KOPT-K1 (cell line): ENCODE measurements around the gene MIPEP.
"Not testable (repeated sequence)": the region's sequence is repeated elsewhere in the genome, so short reads cannot be mapped to it uniquely, and the experiment has no call there.

Source experiments
- H3K27ac ChIP-seq: fragments of 200-600 bp; sonication (generic); 2 replicates; pipeline ENCODE4 v1.5.1; 2016; ENCODE audit warnings: antibody characterized with exemption, mild to moderate bottlenecking, low read depth, low read length; ENCODE audit not compliant: poor library complexity, severe bottlenecking
- H3K36me3 ChIP-seq: fragments of 200-600 bp; sonication (generic); 2 replicates; pipeline ENCODE4 v1.5.1; 2017; ENCODE audit warnings: antibody characterized with exemption, mild to moderate bottlenecking, low read length, moderate library complexity; ENCODE audit not compliant: insufficient read depth
- H3K9me3 ChIP-seq: fragments of 200-600 bp; sonication (generic); 2 replicates; pipeline ENCODE4 v1.5.1; 2017; ENCODE audit warnings: antibody characterized with exemption, low read length, mild to moderate bottlenecking; ENCODE audit not compliant: insufficient read depth, poor library complexity, severe bottlenecking

Gene MIPEP

DNA sequence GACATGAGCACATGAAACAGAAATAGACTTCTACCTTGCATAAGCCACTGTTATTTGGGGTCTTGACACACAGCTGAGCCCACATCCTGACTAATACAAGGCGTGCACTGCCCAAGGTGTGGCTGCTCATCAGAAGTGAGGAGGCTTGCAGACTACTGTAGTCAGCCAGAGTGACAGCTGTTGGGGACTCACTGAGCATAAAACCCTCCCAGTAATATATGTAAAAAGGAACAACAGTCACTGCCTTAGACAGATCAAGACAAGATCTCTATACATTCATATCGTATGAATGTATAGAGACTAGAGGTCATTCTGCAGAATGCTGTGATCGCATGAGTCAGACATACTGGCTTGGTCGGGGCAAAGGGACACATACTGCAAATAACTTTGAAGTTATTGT is 12.2 kb upstream of the MIPEP start:
- Histone ChIP-seq H3K9me3 (no peaks in the 10 kb centered on the region), H3K36me3 (no peaks in the 10 kb centered on the region), H3K27ac (no peak overlapping the region)

DNA sequence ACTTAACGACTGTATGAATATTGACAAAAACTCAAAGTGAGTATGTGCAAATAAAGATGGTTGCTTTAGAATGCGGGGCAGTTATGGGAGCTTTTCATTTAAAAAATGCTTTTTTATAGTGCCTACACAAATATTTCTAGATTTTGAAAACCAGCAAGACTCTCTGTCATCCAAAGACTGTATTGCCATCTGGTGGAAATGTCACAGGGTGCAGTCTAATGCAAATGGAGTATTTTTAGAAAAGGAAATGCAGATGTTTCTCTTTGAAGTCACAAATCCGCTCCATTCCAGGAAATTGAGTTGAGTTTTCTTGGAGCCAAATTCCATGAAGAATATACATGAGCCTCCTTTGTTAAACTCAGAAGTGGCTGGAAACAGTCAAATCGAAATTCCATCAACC is 10.4 kb upstream of the MIPEP start:
- Histone ChIP-seq H3K36me3 (no peaks in the 10 kb centered on the region), H3K9me3 (no peaks in the 10 kb centered on the region), H3K27ac (no peak overlapping the region)

DNA sequence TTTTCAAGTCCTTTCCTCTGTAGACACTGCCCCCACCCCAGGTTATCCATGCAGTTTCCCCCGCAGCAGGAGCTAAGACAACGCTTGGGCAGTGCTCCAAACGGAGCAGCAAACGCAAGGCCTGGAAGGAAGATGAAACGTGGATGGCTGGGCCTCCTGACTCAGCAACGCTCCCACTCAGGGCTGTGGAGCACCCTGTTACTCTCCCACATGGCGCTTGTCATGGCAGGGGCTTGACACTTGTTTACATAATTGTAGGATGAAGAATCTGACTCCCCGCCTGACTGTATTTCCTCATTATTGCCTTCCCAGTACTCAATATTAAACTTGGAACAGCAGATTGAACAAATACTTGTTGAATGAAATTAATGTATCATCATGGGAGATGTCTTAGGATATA is 8.9 kb upstream of the MIPEP start:
- H3K9me3 ChIP-seq = no peaks in the 10 kb centered on the region
- no peaks in the 10 kb centered on the region for H3K36me3 ChIP-seq
- H3K27ac ChIP-seq = no peak overlapping the region

DNA sequence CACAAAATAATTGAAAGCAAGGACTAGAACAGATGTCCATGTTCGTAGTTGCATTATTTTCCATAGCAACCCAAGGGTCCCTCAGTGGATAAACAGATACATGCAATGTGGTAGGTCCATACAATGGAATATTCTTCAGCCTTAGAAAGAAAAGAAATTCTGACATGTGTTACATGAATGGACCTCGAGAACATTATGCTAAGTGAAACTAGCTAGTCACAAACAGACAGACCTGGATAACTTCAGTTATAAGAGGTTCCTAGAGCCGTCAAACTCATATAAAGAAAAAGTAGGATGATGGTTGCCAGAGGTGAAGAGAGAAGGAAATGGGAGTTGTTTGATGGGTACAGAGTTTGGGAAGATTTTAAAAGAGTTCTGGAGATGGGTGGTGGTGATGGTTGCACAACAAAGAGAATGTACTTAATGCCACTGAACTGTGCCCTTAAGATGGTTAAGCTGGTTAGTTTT is 8.3 kb upstream of the MIPEP start, which contains the start of gene C1QTNF9B:
Gene C1QTNF9B (minus strand): TSS at position 51 of the 468 bp plus-strand sequence.
- not testable (repeated sequence) for H3K36me3 ChIP-seq, H3K9me3 ChIP-seq, H3K27ac ChIP-seq

DNA sequence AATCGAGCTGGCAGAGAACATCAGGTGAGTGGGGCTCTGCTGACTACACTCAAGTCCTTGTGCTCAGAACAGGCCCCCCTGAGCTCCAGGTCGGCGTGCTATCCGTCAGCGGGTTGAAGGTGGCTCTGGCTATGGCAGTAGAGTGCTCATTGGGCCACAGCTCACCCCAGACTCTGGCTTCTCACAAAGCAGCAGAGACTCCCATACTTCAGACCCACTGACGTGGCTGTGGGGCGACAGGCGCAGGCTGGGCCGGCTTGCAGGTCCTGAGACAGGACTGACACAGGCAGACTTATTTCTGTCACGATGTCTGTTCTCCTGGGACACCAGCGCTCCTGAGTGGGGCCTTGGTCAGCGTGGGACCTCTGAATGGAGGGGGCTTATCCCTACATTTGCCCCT is 5.5 kb upstream of the MIPEP start:
- H3K27ac ChIP-seq, H3K9me3 ChIP-seq, H3K36me3 ChIP-seq: not testable (repeated sequence)

DNA sequence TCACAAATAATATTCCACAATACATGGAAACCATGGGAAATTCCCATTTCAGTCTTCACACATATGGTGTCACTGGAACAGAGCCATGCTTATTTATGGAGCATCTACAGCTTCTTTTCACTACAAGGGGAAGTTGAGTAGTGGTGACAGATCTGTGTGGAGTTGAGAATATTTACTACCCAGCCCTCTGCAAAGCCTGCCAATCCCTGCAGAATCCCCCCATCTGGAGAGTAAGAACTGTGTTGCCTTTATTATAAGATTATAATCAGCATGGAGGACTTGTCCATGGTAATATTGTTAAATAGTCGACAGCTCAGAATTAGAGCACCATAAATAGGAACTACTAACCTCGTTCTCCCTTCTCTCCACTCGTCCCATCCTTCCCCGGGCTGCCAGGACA is 4.6 kb upstream of the MIPEP start:
- H3K27ac ChIP-seq, H3K9me3 ChIP-seq, H3K36me3 ChIP-seq: not testable (repeated sequence)

DNA sequence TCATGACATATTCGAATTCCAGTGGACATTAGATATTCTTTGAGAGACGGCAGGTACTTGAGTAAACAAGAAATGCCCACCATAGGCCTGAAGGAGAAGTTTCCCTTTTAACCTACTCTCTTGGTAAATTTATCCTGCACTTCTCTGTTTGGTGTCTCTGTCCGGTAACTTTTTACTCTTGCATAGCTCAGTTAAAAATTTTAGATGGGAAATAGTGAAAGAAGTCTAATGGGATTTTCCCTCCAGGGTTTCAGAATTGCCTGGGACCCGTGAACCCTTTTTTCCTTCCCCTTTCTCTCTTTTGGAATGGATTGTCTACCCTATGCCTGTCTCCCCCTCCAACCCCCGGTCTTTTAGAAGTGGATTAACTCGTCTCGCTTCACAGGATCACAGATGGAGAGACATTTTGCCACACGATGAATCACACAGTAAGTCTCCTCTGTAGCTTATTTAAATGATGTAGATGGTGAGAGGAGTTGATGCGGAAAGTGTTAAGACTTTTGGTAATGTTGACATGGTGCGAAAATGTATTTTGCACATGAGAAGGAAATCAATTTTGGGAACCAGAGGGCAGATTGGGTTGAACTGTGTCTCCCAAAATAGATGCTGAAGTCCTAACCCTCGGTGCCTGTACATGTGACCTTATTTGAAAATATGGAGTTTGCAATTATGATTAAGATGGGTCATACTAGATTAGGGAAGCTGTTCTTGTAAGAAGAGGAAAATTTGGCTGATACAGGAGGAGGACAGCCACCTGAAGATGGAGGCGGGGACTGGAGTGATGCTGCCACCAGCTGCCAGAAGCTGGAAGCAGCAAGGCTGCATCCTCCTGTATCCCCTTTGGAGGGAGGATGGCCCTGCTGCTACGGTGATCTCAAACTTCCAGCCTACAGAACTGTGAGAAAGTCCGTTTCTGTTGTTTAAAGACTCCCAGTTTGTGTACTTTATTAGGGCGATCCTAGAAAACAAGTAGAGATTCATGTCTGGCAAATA is 711 bp upstream of the MIPEP start:
- H3K9me3 ChIP-seq = no peaks in the 10 kb centered on the region
- H3K27ac ChIP-seq = no peak overlapping the region
- peaks cover 4% of the 10 kb centered on the region; the same call in 1 of the 2 replicates for H3K36me3 ChIP-seq

DNA sequence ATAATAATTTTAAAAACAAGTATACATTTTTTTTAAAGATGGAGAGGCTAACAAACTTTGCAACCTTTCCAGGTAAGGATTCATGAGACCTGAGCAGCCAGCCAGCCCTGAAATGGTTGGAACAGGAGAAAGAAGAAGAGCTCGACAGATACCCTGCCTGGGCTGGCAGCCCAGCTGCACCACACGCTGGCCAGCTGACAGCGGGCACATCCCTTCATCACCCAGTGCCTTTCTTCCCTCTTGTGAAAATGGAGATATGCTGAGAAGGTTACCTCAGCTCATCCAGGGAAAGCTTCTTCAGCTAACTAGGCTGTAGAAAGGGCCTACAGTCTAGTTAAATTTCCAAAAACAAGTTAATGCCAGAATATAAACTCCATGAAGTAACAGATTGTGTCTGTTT is 4.8 kb downstream of the MIPEP start:
- H3K27ac ChIP-seq, H3K9me3 ChIP-seq: not testable (repeated sequence)
- peaks cover 15% of the 10 kb centered on the region; the same call in 1 of the 2 replicates for H3K36me3 ChIP-seq

DNA sequence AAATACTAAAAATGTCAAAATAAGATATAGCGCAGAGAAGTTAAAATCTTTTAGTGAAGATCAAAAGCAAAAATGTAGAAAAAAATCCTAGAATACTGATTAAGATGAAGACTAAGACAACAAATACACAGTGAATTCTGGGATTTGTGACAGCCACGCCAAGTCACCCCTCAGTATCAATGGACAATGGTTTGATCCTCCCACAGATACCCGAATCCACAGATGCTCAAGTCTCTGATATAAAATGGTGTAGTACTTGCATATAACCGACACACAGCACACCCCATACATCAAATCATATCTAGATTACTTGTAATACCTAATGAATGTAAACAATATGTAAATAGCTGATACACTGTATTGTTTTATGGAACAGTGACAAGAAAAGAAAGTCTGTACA is 5.9 kb downstream of the MIPEP start:
- Histone ChIP-seq H3K9me3 (no peaks in the 10 kb centered on the region), H3K27ac (no peak overlapping the region), H3K36me3 (peaks cover 20% of the 10 kb centered on the region)

DNA sequence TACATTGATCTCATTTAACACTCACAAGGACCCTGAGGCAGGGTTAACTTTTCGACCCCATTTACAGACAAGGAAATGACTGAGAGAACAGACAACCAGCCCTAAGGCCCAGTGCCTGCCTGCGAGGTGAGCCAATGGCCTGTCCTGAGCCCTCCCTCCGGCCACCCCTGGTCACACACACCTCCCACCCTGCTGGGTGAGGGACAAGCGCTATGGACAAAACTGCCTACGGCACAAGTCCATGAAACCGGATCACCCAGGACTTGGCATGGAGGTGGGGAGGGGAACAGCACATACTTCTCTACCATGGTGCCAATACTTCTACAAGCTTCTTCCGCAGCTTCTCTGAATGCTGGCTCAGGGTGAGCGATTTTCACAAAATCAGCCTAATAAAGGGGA is 7.8 kb downstream of the MIPEP start:
- peaks cover 20% of the 10 kb centered on the region for H3K36me3 ChIP-seq
- H3K27ac ChIP-seq, H3K9me3 ChIP-seq: not testable (repeated sequence)

DNA sequence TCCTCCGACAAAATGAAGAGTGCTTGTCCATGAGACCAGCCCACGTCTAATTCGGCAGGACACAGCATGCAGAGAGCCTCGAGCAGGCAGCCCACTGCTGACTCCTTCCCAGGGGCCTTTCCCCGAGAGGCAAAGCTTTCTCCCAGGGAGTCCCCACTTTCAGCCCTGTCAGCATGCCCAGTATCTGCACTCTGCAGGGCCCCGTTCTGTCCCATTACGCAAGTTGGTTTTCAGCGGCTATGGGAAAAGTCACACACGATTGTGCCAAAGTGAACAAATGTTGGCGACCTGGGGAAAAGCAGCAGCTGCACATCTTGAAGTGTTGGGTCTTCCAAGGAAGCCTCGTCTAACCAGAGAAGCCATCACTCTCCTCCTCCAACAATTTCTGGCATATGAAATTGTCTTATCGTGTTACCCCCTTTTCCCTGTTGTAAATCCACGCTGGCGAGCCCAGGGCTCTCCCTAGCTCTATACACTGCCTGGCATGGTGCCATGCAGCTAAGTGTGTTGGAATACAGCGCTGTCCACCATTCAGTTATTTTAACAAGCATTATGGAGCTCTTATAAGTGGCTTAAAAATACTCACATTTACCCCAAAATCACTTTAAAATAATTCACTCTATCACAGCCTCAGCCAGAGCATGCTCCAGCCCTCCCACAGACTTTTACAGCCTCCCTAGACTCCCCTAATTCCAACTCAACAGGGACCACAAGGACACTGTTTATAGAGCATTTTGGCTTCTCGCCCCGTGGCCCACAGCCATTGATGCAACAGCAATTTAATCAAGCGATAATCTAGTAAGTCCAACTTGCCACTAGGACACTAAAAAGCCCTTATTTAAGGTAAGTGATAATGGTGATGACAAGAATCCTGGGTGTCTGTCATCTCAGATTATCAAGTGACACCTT is 8.5 kb downstream of the MIPEP start:
- H3K27ac ChIP-seq, H3K9me3 ChIP-seq: not testable (repeated sequence)
- H3K36me3 ChIP-seq = peaks cover 20% of the 10 kb centered on the region

DNA sequence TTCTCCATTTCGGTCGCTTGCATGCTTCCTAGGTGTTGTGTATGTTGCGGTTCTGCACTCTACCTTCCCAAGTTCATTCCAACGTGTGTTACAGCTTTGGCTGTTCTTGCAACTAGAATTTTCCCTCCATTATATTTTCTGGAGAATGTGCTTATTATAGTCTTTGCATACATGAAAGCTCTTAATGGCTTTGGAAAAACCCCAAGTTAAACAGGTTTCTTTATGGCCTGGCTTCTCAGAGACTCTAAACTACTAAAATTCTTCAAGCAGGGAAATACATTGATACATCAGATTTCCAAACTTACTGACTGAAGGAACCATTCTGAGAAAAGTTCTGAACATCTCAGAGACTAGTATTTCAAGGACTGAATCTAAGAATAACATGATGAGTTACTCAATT is 11.9 kb downstream of the MIPEP start:
- H3K9me3 ChIP-seq = no peaks in the 10 kb centered on the region
- peaks cover 5% of the 10 kb centered on the region; the same call in 1 of the 2 replicates for H3K36me3 ChIP-seq
- no peak overlapping the region for H3K27ac ChIP-seq

DNA sequence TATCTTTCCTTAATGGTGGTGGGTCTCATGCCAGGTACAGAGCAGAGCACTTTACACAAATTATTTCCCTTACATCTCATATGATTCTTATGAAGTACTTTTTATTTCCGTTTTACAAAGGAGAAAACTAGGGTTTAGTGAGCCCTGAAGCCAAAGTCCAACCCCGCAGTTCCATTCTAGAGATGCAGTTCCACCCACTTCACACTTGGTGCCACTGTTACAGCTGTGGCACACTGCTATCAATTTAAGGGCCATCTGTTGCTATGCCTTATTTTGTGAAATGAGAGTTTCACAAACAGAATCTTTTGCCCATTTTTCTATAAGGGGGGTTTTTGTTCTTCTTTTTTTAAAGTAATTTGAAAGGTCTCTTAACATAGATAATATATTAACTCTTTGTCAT is 12.9 kb downstream of the MIPEP start:
- Histone ChIP-seq H3K27ac (no peak overlapping the region), H3K36me3 (peaks cover 5% of the 10 kb centered on the region; the same call in 1 of the 2 replicates), H3K9me3 (no peaks in the 10 kb centered on the region)

DNA sequence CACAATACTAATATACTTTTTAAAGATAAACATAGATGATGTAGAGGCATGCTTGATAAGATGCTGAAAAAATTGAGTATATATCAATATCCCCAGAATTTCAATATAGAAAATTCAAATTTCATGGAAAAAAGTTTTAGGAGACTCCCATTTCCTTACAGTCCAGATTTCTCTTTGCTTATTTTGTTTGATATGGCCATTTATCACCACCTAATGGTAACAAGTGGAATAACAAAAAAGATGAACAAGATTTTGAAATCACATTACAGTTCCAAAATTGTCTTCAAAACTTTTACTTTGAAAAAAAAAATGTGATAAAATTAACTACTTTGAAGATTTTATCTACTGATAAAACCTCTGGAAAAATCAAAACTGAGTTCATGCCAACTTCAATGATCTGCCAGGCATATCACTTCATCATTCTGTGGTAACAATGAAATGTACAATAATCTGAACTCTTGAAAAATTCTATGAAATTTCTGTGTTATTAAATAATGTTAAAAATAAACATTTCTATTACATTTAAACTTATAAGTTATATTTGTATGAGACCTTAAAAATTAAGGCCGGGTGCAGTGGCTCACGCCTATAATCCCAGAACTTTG is 17.5 kb downstream of the MIPEP start:
- Histone ChIP-seq H3K27ac (no peak overlapping the region), H3K36me3 (no peaks in the 10 kb centered on the region)

More for the DNA sequence above, 17.5 kb downstream of the MIPEP start:
- no peaks in the 10 kb centered on the region for H3K9me3 ChIP-seq
